DMS53 (cell line): ENCODE results near the gene LRRTM1.

Source experiments
- DNase-seq: peaks from one replicate; lab custom pipeline; 2025; lab: John Stamatoyannopoulos, UW

The LRRTM1 gene

GRCh38 chr2:80302314-80303005 is 2.1 kb downstream of the LRRTM1 start:
- DNase-seq, result no peak

DNA sequence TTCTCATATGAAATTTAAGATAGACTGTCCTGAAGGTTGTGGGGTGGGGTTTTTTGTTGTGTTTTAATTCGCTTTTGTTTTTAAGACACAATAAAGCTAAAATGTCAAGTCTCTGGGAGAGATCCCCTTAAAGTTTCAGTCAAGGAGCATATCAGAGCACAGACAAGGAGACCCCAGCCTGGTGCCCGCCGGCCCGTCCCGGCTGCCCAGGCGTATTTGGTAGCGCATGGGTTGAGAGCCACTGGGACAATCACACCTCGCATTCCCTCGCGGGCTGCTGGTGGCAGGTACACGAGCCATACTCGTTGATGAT is 2.6 kb downstream of the LRRTM1 start:
- no peak for DNase-seq

- no peak for DNase-seq
Measured at GRCh38 chr2:80300954-80301353, 3.6 kb downstream of the LRRTM1 start.

DNA sequence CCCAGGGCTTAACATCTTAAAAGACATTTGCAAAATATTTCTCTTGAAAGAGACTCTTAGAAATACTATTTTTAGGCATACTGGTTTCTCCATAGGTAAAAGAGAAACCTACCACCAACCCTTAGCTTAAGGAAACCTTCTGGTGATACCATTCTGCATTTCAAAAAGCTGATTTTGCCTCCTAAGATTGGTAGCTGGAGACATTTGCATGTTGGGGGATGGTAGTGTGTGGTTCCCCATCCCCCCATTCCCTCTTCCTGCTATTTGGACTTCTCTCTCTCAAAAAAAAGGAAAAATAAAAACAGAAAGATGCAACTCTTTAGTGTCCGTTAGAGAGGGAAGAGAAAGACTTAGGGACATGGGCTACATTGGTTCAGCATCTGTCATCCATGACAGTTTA is 4.2 kb downstream of the LRRTM1 start:
- DNase-seq, result no peak

GRCh38 chr2:80299661-80300060 is 4.9 kb downstream of the LRRTM1 start:
- DNase-seq, result no peak

- DNase-seq, result no peak
Measured at GRCh38 chr2:80298954-80299353, 5.6 kb downstream of the LRRTM1 start.

DNA sequence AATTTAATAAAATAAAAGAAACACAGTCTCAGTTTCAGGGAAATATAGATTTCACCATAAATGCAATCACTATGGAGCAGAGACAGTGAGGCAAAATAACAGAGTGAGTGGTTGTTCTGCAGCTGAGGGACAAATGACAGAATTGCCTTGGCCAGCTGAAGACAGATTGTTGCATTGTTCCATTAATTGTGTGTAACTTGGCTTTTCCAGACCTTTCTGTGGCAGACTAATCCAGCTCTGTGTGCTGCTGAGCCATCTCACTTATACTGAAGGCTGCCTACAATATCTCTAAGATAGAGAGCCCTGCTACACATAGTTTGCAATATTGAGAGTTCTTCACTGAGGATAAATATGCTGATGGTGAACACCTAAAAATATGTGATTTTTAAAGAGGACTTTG is 11.5 kb downstream of the LRRTM1 start:
- DNase-seq, result no peak

DNA sequence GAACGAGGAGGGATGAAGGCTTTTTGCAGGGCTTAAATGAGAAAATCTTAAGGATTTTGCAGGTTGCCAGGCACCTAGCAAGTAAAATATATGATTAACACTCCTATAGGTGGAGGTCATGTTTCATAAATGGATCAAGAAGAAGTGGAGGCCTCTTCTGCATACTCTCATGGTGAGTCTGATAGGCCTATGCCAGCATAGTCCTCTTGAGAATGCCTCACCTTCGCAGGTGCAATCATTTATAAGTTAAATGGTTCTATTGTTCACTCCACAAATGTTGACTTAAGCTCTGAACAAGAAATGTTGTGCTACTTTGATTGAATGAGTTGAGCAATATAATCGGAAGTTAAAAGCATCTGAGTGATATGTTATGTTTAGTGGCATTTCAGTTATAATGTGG is 12.1 kb downstream of the LRRTM1 start:
- no peak for DNase-seq

DNA sequence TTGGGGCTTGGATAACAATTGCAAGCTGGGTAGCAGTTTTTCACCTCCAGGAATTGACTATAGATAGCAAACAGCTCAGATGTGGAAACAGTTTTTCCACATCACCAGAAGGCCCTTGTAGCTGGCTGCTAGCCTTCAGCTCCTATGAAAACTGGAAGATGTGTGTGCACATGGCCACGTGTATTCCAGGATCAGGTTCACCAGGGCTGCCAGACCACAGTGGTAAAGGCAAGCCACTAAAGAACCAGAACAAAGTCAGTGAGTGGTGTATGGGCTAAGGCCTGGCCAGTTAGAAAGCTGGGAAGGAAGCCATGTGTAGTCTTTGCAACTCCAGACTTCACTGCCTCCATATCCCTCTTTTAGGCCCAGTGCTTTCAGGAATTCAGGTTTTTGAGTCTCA is 12.9 kb downstream of the LRRTM1 start:
- no peak for DNase-seq

GRCh38 chr2:80288576-80288975 is 16.0 kb downstream of the LRRTM1 start:
- no peak for DNase-seq

DNA sequence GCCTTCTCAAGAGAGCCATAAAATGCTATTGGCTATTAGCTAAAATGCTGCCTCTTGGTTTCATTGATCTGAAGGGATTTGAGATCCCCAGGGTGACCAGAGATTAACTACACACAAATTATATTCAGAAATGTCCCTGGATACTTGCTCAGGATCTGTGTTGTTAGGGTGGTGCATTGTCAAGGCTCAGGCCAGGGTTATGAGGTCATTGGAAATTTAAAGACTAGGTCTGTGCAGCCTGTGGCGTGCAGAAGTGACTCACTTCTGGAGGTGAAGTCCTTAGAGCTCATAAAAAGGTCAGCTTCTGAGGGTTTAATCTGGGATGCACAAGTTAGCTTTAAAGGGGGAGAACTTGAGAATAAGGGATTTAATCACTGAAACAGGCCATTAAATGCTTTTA is 23.5 kb downstream of the LRRTM1 start:
- DNase-seq, result no peak

- no peak for DNase-seq
Measured at GRCh38 chr2:80280598-80280997, 24.0 kb downstream of the LRRTM1 start.

DNA sequence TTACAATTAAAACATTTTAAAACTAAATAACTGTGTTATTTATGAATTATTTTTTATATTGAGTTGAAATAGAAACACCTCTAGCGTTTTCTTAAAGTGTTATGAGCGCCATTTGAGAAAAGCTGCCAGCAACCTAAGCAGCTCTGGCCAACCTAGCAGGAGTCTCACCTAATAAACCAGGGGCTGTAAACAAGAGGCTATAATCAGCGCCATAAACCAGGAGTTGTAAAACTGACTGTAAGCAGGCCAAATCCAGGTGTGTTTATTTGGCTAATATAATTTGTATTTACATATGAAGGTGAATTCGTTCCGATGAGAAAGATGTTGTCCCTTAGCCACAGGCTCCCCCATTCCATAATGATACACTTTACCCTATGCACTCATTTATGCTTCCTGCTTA is 34.7 kb downstream of the LRRTM1 start:
- DNase-seq, result no peak

GRCh38 chr2:80266231-80266630 is 38.3 kb downstream of the LRRTM1 start:
- no peak for DNase-seq

DNA sequence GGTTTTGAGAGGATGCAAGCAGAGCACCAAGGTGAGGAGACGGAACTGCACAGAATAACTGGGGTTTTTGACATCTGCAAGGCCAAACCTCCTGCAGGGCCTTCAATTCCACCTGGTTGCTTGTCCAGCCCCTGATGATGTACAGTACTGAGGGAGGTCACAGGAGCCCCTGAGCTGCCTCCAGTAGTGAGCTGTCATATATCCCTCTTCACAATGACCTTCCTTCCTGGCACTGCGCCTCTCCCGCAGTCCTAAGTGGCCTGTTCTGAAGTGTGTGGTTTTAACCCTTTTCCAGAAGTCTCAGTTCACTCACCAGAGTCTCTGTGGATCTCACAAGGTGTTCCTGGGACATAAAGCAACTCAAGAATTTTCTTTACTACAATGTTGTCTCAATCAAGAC is 45.3 kb downstream of the LRRTM1 start:
- DNase-seq, result no peak

DNA sequence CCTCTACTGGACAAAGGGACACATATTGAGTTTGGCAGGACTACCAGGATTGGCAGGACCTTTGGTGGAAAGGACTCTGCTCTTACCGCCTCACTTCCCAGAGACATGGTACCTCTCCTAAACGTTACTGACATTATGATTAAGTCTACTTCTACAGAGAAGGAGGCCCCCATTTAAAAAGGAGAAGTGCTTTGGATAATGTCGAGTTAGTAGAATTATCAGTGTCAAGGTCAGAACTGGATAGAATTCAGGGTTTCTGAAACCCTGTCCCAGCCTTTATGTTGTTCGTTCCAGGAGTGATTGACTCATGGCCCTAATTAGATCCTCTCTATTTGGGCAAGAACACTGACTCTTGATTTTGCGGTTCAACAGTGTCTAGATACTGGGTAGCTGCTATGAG is 45.8 kb downstream of the LRRTM1 start:
- DNase-seq, result no peak

DNA sequence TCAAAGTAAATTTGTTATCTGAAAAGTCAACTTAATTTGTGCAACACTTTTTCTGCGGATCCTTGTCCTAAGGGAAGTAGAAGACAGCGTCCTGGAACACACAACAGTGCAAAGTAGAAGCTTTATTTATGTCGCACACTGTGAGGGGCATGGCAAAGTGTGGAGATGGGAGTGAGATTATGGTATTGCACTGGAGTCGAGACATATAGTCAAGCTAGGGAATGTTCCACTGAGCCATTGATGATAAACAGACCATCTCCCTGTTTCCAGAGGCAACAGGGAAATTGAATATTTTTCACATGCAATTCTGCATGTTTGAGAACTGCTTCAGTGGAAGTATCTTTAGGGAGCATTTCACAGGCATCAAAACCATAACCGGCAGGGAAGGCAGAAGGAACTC is 46.2 kb downstream of the LRRTM1 start:
- DNase-seq, result no peak

- DNase-seq, result no peak
Measured at GRCh38 chr2:80257450-80257849, 47.1 kb downstream of the LRRTM1 start.

GRCh38 chr2:80256782-80257167 is 47.8 kb downstream of the LRRTM1 start:
- no peak for DNase-seq

DNA sequence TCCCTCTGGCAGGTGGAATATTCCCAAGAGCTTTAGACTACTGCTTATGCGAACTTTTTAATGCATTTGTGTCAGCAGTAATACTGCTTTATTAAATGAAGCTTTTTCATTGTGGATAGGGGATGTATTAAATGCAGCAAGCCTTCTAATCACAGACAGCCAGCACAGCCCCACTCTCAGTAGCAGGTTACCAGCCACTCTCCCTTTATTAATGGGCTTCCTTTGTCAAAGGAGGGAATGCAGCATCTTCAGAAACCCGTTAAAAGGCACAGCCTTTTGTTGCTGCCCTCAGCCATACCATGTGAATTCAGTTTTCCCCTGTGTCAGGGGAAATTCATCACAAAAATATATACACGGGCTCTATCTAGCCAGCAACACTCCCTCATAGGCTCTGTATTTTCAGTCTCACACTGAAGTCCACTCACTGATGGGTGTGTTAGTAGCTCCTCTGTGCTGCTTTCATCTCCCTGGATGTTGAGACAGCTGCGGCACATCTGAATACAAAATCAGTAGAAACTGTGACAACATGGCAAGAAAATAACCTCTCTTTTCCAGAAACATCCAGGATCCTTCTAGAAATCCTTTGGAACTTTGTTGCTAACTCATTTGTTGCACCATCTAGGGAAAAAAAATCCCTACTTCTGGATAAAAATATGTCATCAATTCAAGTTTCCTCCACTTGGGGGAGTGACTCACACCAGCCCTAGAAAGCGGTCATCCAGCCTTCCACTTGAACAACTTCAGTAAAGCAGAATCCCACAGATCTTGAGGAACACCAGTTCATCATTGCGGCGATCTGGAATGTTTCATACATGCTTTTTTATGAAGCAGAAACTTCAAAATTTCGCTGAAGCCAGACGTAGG is 48.4 kb downstream of the LRRTM1 start:
- DNase-seq, result peak; percentile 47

- no peak for DNase-seq
Measured at GRCh38 chr2:80252294-80252986, 52.1 kb downstream of the LRRTM1 start.
